Measurements from ENCODE around the gene PAOX.

Gene PAOX

DNA sequence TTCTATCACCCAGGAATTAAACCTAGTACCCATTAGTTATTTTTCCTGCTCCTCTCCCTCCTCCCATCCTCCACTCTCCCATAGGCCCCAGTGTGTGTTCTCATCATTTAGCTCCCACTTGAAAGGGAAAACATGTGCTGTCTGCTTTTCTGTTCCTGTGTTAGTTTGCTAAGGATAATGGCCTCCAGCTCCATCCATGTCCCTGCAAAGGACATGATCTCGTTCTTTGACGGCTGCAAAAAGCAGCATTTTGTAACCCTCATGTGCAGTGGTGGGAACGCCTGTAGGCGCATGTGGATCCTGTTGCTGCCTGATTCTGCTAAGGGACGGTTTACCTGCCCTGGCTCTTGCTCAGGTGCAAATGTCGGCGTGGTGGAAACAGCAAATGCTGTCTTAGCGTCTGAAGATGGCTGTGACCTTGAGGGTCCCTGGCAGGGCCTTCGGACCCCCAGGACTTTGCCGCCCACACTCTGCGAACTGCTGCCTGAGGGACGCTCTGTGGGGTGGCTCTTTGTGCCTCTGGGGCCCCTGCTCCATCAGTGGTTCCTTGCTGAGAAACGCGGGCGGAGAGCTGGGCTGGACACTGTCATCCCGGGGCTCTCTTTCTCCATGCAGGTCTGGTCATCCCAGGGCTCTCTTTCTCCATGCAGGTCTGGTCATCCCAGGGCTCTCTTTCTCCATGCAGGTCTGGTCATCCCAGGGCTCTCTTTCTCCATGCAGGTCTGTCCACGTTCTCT lies 9.3 kb downstream of the PAOX start:
- Histone ChIP-seq H3K4me1 (ENCODE audit: control insufficient read depth, insufficient read depth, low read length) (no peaks in the 10 kb centered on the region), H3K27ac (ENCODE audit: low read depth, low read length) (no peak overlapping the region), H3K27me3 (ENCODE audit: control insufficient read depth, insufficient read depth, low read length) (no peaks in the 10 kb centered on the region), H3K9ac (ENCODE audit: low read length) (no peak overlapping the region), H3K4me3 (ENCODE audit: low read length) (no peak overlapping the region), H3K36me3 (ENCODE audit: control insufficient read depth, insufficient read depth, low read length) (no peaks in the 10 kb centered on the region)

DNA sequence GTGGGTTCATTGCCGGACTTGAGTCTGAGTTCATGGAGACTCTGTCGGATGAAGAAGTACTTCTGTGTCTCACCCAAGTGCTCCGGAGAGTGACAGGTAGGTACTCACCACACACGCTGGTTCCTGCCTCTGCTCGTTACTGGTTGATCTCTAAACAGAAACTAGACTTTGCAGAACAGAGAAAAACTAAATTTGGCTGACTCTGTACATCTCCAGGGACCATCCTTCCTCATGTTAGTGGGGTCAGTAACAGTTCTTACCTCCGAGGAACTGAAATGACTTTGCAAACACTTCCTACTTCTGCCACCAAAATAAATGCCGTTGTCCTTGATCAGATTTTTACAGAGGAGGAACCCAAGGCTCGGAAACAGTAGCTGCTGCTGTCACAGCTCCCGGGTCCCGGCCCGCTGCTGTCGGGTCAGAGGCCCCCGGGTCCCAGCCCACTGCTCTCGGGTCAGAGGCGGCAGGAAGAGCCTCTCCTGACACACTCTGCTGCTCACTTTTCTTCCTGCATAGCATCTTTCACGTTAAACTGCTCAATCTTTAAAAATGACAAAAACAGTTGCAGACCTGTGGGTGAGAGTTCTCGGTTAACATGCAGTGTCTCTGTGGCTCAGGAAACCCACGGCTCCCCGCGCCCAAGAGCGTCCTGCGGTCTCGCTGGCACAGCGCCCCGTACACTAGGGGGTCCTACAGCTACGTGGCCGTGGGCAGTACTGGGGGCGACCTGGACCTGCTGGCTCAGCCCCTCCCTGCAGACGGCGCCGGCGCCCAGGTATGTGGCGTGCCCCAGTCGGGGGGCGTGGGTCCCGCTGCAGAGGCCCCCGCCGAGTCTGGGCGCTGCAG lies 10.1 kb downstream of the PAOX start:
- H3K27ac ChIP-seq (ENCODE audit: low read depth, low read length) = no peak overlapping the region
- no peak overlapping the region for H3K4me3 ChIP-seq (ENCODE audit: low read length)
- H3K36me3 ChIP-seq (ENCODE audit: control insufficient read depth, insufficient read depth, low read length) = no peaks in the 10 kb centered on the region
- no peak overlapping the region for H3K9ac ChIP-seq (ENCODE audit: low read length)
- no peaks in the 10 kb centered on the region for H3K27me3 ChIP-seq (ENCODE audit: control insufficient read depth, insufficient read depth, low read length)
- no peaks in the 10 kb centered on the region for H3K4me1 ChIP-seq (ENCODE audit: control insufficient read depth, insufficient read depth, low read length)

DNA sequence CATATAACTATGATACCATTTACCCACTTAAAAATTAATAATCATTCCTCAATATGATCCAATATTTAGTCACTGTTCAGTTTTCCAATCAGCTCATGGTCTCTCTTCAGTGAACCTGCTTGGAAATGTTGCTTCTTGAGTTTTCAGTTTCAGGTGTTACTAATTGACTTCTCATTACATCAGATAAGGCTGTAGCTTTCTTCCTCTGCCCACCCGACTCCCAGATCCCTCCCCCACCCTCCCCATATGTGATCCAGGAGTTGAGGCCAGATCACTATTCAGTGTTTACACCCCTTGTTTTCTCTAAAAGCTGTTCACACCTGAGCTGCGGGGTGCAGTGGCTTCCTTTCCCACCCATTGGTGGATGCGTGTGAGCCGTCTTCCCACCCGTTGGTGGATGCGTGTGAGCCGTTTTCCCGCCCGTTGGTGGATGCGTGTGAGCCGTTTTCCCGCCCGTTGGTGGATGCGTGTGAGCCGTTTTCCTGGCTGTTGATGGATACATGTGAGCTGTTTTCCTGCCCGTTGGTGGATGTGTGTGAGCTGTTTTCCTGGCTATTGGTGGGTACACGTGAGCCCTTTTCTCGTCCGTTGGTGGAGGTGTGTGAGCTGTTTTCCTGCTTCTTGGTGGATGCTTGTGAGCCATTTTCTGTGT lies 11.7 kb downstream of the PAOX start:
- Histone ChIP-seq H3K36me3 (ENCODE audit: control insufficient read depth, insufficient read depth, low read length) (no peaks in the 10 kb centered on the region), H3K27me3 (ENCODE audit: control insufficient read depth, insufficient read depth, low read length) (no peaks in the 10 kb centered on the region), H3K4me3 (ENCODE audit: low read length) (no peak overlapping the region), H3K27ac (ENCODE audit: low read depth, low read length) (no peak overlapping the region), H3K4me1 (ENCODE audit: control insufficient read depth, insufficient read depth, low read length) (peaks cover 2% of the 10 kb centered on the region), H3K9ac (ENCODE audit: low read length) (no peak overlapping the region)

- Histone ChIP-seq H3K4me1 (ENCODE audit: control insufficient read depth, insufficient read depth, low read length) (peaks cover 2% of the 10 kb centered on the region), H3K27me3 (ENCODE audit: control insufficient read depth, insufficient read depth, low read length) (no peaks in the 10 kb centered on the region), H3K9ac (ENCODE audit: low read length) (no peak overlapping the region), H3K4me3 (ENCODE audit: low read length) (no peak overlapping the region), H3K27ac (ENCODE audit: low read depth, low read length) (no peak overlapping the region), H3K36me3 (ENCODE audit: control insufficient read depth, insufficient read depth, low read length) (peaks cover 3% of the 10 kb centered on the region)
Observed at GRCh38 chr10:133391249-133391635, 12.2 kb downstream of the PAOX start.

DNA sequence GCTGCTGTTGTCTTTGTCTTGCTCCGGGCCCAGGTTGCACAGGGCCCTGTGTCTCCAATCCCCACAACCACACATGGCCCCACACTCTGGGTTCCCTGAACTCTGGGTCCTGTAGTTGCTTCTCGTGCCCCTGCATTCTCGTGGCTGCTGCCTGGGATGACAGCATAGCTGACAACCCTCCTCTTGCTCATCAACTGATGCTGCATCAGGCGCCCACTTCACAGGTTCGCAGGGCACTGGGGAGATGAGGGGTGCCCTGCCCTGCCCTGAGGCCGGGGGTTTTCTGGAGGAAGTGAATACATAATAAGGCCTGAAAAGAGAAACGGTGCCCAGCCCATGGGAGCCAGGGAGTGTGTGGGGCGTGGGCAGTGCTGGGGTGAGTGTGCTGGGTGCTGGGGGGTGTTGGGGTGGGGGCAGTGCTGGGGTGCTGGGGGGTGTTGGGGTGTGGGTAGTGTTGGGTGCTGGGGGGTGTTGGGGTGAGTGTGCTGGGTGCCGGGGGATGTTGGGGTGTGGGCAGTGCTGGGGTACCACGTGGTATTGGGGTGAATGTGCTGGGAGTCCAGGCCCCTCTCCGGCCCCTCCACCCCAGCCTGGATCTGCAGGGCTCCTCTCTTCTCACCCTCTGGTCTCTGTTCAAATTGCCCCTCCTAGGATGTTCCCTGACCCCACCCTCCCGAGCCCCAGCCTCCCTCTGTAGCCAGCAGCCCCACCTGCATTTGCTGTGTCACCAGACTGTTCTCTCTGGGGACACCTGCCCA lies 12.9 kb downstream of the PAOX start:
- no peak overlapping the region for H3K9ac ChIP-seq (ENCODE audit: low read length)
- no peak overlapping the region for H3K27ac ChIP-seq (ENCODE audit: low read depth, low read length)
- H3K4me3 ChIP-seq (ENCODE audit: low read length) = no peak overlapping the region
- H3K36me3 ChIP-seq (ENCODE audit: control insufficient read depth, insufficient read depth, low read length) = peaks cover 4% of the 10 kb centered on the region
- H3K27me3 ChIP-seq (ENCODE audit: control insufficient read depth, insufficient read depth, low read length) = no peaks in the 10 kb centered on the region
- H3K4me1 ChIP-seq (ENCODE audit: control insufficient read depth, insufficient read depth, low read length) = peaks cover 2% of the 10 kb centered on the region

DNA sequence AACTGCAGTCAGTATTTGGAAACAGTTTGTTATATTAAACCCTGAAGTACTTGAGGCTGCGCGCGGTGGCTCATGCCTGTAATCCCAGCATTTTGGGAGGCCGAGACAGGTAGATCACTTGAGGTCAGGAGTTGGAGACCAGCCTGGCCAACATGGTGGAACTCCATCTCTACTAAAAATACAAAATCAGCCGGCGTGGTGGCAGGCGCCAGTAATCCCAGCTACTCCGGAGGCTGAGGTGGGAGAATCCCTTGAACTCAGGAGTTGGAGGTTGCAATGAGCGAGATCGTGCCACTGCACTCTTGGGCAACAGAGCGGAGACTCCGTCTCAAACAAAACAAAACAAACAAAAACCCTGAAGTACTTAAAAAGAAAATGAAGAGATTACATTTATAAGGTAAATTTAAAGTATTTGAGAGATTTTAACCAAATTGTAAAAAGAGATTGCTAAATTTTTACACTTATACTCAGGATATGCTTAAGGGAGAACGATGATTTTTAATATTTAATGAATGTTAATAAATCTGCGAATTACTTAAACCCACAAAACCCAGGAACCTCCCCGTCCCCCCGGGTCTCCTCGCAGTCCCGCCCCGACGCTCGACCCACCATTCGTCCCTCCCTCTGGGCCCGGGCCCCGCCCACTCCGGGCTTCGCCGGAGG lies 14.5 kb downstream of the PAOX start:
- Histone ChIP-seq H3K27me3 (ENCODE audit: control insufficient read depth, insufficient read depth, low read length) (no peaks in the 10 kb centered on the region), H3K9ac (ENCODE audit: low read length) (no peak overlapping the region), H3K27ac (ENCODE audit: low read depth, low read length) (no peak overlapping the region), H3K4me3 (ENCODE audit: low read length) (peak overlapping the region; percentile 24), H3K4me1 (ENCODE audit: control insufficient read depth, insufficient read depth, low read length) (peaks cover 2% of the 10 kb centered on the region), H3K36me3 (ENCODE audit: control insufficient read depth, insufficient read depth, low read length) (peaks cover 7% of the 10 kb centered on the region)

GRCh38 chr10:133394064-133394663 lies 15.1 kb downstream of the PAOX start, which contains the start of gene MTG1:
TSS of gene MTG1 (plus strand) at chr10:133394157. CDS start at chr10:133394221, 64 bp downstream.
- H3K27ac ChIP-seq (ENCODE audit: low read depth, low read length) = peak within 1 kb of the TSS; percentile 11
- peak within 1 kb of the TSS; percentile 51 for H3K9ac ChIP-seq (ENCODE audit: low read length)
- H3K27me3 ChIP-seq (ENCODE audit: control insufficient read depth, insufficient read depth, low read length) = no peaks in the 10 kb centered on the region
- H3K4me3 ChIP-seq (ENCODE audit: low read length) = peak within 1 kb of the TSS; percentile 86
- H3K4me1 ChIP-seq (ENCODE audit: control insufficient read depth, insufficient read depth, low read length) = peaks cover 2% of the 10 kb centered on the region
- peaks cover 8% of the 10 kb centered on the region for H3K36me3 ChIP-seq (ENCODE audit: control insufficient read depth, insufficient read depth, low read length)

DNA sequence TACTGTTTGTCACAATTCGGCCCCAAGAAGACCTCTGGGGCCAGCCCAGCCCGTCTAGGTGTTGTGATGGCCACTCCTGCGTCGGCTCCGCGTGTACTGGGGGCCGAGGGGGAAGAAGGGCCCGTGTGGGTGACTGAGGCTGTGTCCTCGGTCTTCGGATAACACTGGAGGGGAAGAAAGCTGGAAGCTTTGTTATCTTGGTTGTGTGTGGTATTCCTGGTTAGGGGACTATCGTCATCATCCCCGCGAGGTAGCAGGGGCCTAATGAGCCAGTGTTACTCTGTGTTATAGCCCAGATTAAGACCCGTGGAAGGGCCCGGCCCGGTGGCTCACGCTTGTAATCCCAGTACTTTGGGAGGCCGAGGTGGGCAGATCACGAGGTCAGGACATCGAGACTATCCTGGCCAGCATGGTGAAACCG lies 15.7 kb downstream of the PAOX start:
- Histone ChIP-seq H3K36me3 (ENCODE audit: control insufficient read depth, insufficient read depth, low read length) (peaks cover 10% of the 10 kb centered on the region), H3K4me1 (ENCODE audit: control insufficient read depth, insufficient read depth, low read length) (peaks cover 2% of the 10 kb centered on the region), H3K27ac (ENCODE audit: low read depth, low read length) (peak overlapping the region; percentile 11), H3K9ac (ENCODE audit: low read length) (peak overlapping the region; percentile 51), H3K27me3 (ENCODE audit: control insufficient read depth, insufficient read depth, low read length) (no peaks in the 10 kb centered on the region), H3K4me3 (ENCODE audit: low read length) (peak overlapping the region; percentile 86)

GRCh38 chr10:133396035-133396624 lies 17.1 kb downstream of the PAOX start:
- H3K27me3 ChIP-seq (ENCODE audit: control insufficient read depth, insufficient read depth, low read length) = no peaks in the 10 kb centered on the region
- H3K27ac ChIP-seq (ENCODE audit: low read depth, low read length) = no peak overlapping the region
- no peak overlapping the region for H3K4me3 ChIP-seq (ENCODE audit: low read length)
- peaks cover 10% of the 10 kb centered on the region for H3K36me3 ChIP-seq (ENCODE audit: control insufficient read depth, insufficient read depth, low read length)
- H3K4me1 ChIP-seq (ENCODE audit: control insufficient read depth, insufficient read depth, low read length) = peaks cover 2% of the 10 kb centered on the region
- H3K9ac ChIP-seq (ENCODE audit: low read length) = no peak overlapping the region

- H3K36me3 ChIP-seq (ENCODE audit: control insufficient read depth, insufficient read depth, low read length) = peaks cover 17% of the 10 kb centered on the region
- H3K4me3 ChIP-seq (ENCODE audit: low read length) = no peak overlapping the region
- H3K9ac ChIP-seq (ENCODE audit: low read length) = no peak overlapping the region
- no peak overlapping the region for H3K27ac ChIP-seq (ENCODE audit: low read depth, low read length)
- H3K27me3 ChIP-seq (ENCODE audit: control insufficient read depth, insufficient read depth, low read length) = no peaks in the 10 kb centered on the region
- peaks cover 2% of the 10 kb centered on the region for H3K4me1 ChIP-seq (ENCODE audit: control insufficient read depth, insufficient read depth, low read length)
Observed at GRCh38 chr10:133397938-133398337, 18.9 kb downstream of the PAOX start.

- Histone ChIP-seq H3K4me3 (ENCODE audit: low read length) (no peak overlapping the region), H3K27ac (ENCODE audit: low read depth, low read length) (no peak overlapping the region), H3K4me1 (ENCODE audit: control insufficient read depth, insufficient read depth, low read length) (peaks cover 2% of the 10 kb centered on the region), H3K27me3 (ENCODE audit: control insufficient read depth, insufficient read depth, low read length) (no peaks in the 10 kb centered on the region), H3K9ac (ENCODE audit: low read length) (no peak overlapping the region), H3K36me3 (ENCODE audit: control insufficient read depth, insufficient read depth, low read length) (peaks cover 17% of the 10 kb centered on the region)
Observed at GRCh38 chr10:133399123-133399601, 20.1 kb downstream of the PAOX start.
